HEK293 (cell line): ENCODE data around the gene PPP1R1C.

ENCODE experiments used
- ATF2 ChIP-seq: fragments of 450-650 bp; formaldehyde crosslinking; IDR thresholded peaks from 2 replicates; pipeline ENCODE4 v1.5.1; 2016; ENCODE audit warnings: missing biosample characterization, missing genetic modification characterization, low read depth
- CTCF ChIP-seq: fragments of 450-650 bp; formaldehyde crosslinking; IDR thresholded peaks from 2 replicates; pipeline ENCODE4 v1.5.1; 2016; ENCODE audit warnings: missing biosample characterization, missing genetic modification characterization
- ZNF324 ChIP-seq: fragments of 450-650 bp; formaldehyde crosslinking; IDR thresholded peaks from 2 replicates; pipeline ENCODE4 v1.5.1; 2016; ENCODE audit warnings: missing biosample characterization, missing genetic modification characterization
- ZNF600 ChIP-seq: fragments of 450-650 bp; formaldehyde crosslinking; IDR thresholded peaks from 2 replicates; pipeline ENCODE4 v1.5.1; 2016; ENCODE audit warnings: missing biosample characterization, missing genetic modification characterization
- ZNF76 ChIP-seq: fragments of 450-650 bp; formaldehyde crosslinking; IDR thresholded peaks from 2 replicates; pipeline ENCODE4; 2016; ENCODE audit warnings: low read depth, missing biosample characterization, missing genetic modification characterization, borderline replicate concordance

- TF ChIP-seq ZNF324 (tag by site-specific recombination) (no peak), ZNF76 (tag by site-specific recombination) (no peak), ZNF600 (no peak), CTCF (tag by site-specific recombination) (no peak), ATF2 (no peak)
These were observed 28.6 kb downstream of the PPP1R1C start for GRCh38 chr2:182014284-182014683.
